ENCODE results near the gene TMEM163.

The TMEM163 gene

GRCh38 chr2:134578316-134578715, 140.5 kb downstream of the TMEM163 start:
- no peak for DNase-seq
- H3K36me3 ChIP-seq (ENCODE audit: control insufficient read depth in 1 of 2, insufficient read depth in 2 of 2, low read length in 2 of 2), result no peaks in the 10 kb centered on the region
- H2BK5ac ChIP-seq (ENCODE audit: low read depth, low read length, poor library complexity), result no peak overlapping the region
- H3K4me3 ChIP-seq (ENCODE audit: low read depth, low read length), result no peak overlapping the region
- no peak overlapping the region for H3K14ac ChIP-seq (ENCODE audit: low read length)
- H2AFZ ChIP-seq (ENCODE audit: insufficient read depth, low read length, poor library complexity), result no peak overlapping the region
- H4K12ac ChIP-seq (ENCODE audit: low read depth, low read length), result no peak overlapping the region
- no peak overlapping the region for H2BK12ac ChIP-seq (ENCODE audit: low read length)
- WGBS (ENCODE audit: extremely low coverage, insufficient coverage, insufficient read length), result no CpG with 5 or more reads among the region's 7 CpGs
- no peak overlapping the region for H2AK5ac ChIP-seq (ENCODE audit: low read length)
- H3K9me3 ChIP-seq (ENCODE audit: insufficient read depth, low read depth, low read length), result no peaks in the 10 kb centered on the region
- no peaks in the 10 kb centered on the region for H3K79me1 ChIP-seq (ENCODE audit: low read length)
- no peak overlapping the region for H3K4me2 ChIP-seq (ENCODE audit: low read length)
- no peak overlapping the region for H3K27ac ChIP-seq (ENCODE audit: low read depth, low read length)
- H3K79me2 ChIP-seq (ENCODE audit: control insufficient read depth, insufficient read depth, low read length, poor library complexity), result no peaks in the 10 kb centered on the region
- no peak overlapping the region for H3K9ac ChIP-seq (ENCODE audit: low read length)
- no peak overlapping the region for H3K4ac ChIP-seq (ENCODE audit: low read depth, low read length)
- H4K8ac ChIP-seq (ENCODE audit: low read depth, low read length), result no peak overlapping the region
- no peaks in the 10 kb centered on the region for H3K27me3 ChIP-seq (ENCODE audit: insufficient read depth, low read length)
- no peak overlapping the region for H2BK120ac ChIP-seq (ENCODE audit: insufficient read depth, low read length, poor library complexity)
- H3K23ac ChIP-seq (ENCODE audit: low read length), result no peak overlapping the region
- H4K91ac ChIP-seq (ENCODE audit: low read depth, low read length), result no peak overlapping the region
- no peaks in the 10 kb centered on the region for H3K4me1 ChIP-seq (ENCODE audit: control insufficient read depth in 1 of 2, insufficient read depth in 2 of 2, low read length in 2 of 2)
- H3K18ac ChIP-seq (ENCODE audit: low read length), result no peak overlapping the region

DNA sequence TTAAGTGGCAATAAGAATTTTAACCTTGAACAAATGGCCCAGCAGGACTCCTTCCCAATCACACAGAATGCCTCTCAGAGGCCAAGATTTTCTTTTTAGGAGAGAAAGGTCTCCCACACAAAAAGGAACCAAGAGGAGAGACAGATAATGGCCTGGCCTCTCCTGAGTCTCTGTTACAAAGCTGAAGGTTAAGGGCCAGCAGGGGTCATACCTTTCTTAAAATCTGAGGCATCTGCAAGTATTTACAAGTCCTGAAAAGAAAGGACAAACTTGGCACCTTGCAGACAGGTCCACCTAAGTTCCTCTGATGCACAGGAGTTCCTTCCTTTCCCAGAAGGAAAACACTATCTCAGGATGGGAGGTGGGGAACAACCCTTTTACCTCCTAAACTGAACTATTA, 142.3 kb downstream of the TMEM163 start:
- Histone ChIP-seq H2BK12ac (ENCODE audit: low read length) (no peak overlapping the region), H3K79me2 (ENCODE audit: control insufficient read depth, insufficient read depth, low read length, poor library complexity) (no peaks in the 10 kb centered on the region), H3K4ac (ENCODE audit: low read depth, low read length) (no peak overlapping the region), H4K91ac (ENCODE audit: low read depth, low read length) (no peak overlapping the region), H2AFZ (ENCODE audit: insufficient read depth, low read length, poor library complexity) (no peak overlapping the region), H3K27me3 (ENCODE audit: insufficient read depth, low read length) (no peaks in the 10 kb centered on the region), H3K79me1 (ENCODE audit: low read length) (no peaks in the 10 kb centered on the region), H4K8ac (ENCODE audit: low read depth, low read length) (no peak overlapping the region), H3K4me3 (ENCODE audit: low read depth, low read length) (no peak overlapping the region), H3K14ac (ENCODE audit: low read length) (no peak overlapping the region), H3K23ac (ENCODE audit: low read length) (no peak overlapping the region), H3K27ac (ENCODE audit: low read depth, low read length) (no peak overlapping the region), H3K4me2 (ENCODE audit: low read length) (no peak overlapping the region), H4K12ac (ENCODE audit: low read depth, low read length) (no peak overlapping the region), H3K9ac (ENCODE audit: low read length) (no peak overlapping the region), H2AK5ac (ENCODE audit: low read length) (no peak overlapping the region), H2BK5ac (ENCODE audit: low read depth, low read length, poor library complexity) (no peak overlapping the region), H3K4me1 (ENCODE audit: control insufficient read depth in 1 of 2, insufficient read depth in 2 of 2, low read length in 2 of 2) (no peaks in the 10 kb centered on the region), H3K36me3 (ENCODE audit: control insufficient read depth in 1 of 2, insufficient read depth in 2 of 2, low read length in 2 of 2) (no peaks in the 10 kb centered on the region), H3K9me3 (ENCODE audit: insufficient read depth, low read depth, low read length) (no peaks in the 10 kb centered on the region), H2BK120ac (ENCODE audit: insufficient read depth, low read length, poor library complexity) (no peak overlapping the region), H3K18ac (ENCODE audit: low read length) (no peak overlapping the region)
- no peak for DNase-seq

DNA sequence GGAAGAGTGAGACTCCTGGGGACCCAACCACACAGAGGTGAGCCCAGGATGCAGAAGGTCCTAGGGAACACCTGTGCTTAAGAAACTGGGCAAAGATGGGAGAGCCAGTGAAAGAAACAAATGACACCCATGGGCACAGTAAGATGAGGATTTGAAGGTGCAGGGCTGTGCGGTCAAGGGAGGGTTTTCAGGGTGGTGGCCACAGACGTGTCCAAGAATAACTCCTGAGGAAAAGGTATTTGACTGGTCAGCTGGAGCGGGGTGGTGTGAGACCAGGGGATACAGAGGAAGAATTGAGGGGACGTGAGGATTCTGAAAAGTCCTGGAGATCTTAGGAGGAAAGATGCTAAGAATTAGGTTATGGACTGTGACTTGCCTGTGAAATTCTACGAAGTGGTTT, 142.9 kb downstream of the TMEM163 start:
- Histone ChIP-seq H4K12ac (ENCODE audit: low read depth, low read length) (no peak overlapping the region), H3K9ac (ENCODE audit: low read length) (no peak overlapping the region), H3K4ac (ENCODE audit: low read depth, low read length) (no peak overlapping the region), H2BK5ac (ENCODE audit: low read depth, low read length, poor library complexity) (no peak overlapping the region), H3K36me3 (ENCODE audit: control insufficient read depth in 1 of 2, insufficient read depth in 2 of 2, low read length in 2 of 2) (no peaks in the 10 kb centered on the region), H4K8ac (ENCODE audit: low read depth, low read length) (no peak overlapping the region), H3K4me3 (ENCODE audit: low read depth, low read length) (no peak overlapping the region), H3K18ac (ENCODE audit: low read length) (no peak overlapping the region), H2AFZ (ENCODE audit: insufficient read depth, low read length, poor library complexity) (no peak overlapping the region), H3K27me3 (ENCODE audit: insufficient read depth, low read length) (no peaks in the 10 kb centered on the region), H3K27ac (ENCODE audit: low read depth, low read length) (no peak overlapping the region), H2BK12ac (ENCODE audit: low read length) (no peak overlapping the region), H3K79me2 (ENCODE audit: control insufficient read depth, insufficient read depth, low read length, poor library complexity) (no peaks in the 10 kb centered on the region), H4K91ac (ENCODE audit: low read depth, low read length) (no peak overlapping the region), H3K14ac (ENCODE audit: low read length) (no peak overlapping the region), H3K23ac (ENCODE audit: low read length) (no peak overlapping the region), H2BK120ac (ENCODE audit: insufficient read depth, low read length, poor library complexity) (no peak overlapping the region), H3K79me1 (ENCODE audit: low read length) (no peaks in the 10 kb centered on the region), H3K4me2 (ENCODE audit: low read length) (no peak overlapping the region), H3K9me3 (ENCODE audit: insufficient read depth, low read depth, low read length) (no peaks in the 10 kb centered on the region), H2AK5ac (ENCODE audit: low read length) (no peak overlapping the region), H3K4me1 (ENCODE audit: control insufficient read depth in 1 of 2, insufficient read depth in 2 of 2, low read length in 2 of 2) (no peaks in the 10 kb centered on the region)
- no CpG with 5 or more reads among the region's 5 CpGs for WGBS (ENCODE audit: extremely low coverage, insufficient coverage, insufficient read length)
- DNase-seq, result no peak

- no CpG with 5 or more reads among the region's 10 CpGs for WGBS (ENCODE audit: extremely low coverage, insufficient coverage, insufficient read length)
These were observed 144.0 kb downstream of the TMEM163 start for GRCh38 chr2:134574611-134575330.

More at GRCh38 chr2:134574611-134575330, 144.0 kb downstream of the TMEM163 start:
- H3K4me3 ChIP-seq (ENCODE audit: low read depth, low read length), result no peak overlapping the region
- H2AFZ ChIP-seq (ENCODE audit: insufficient read depth, low read length, poor library complexity), result no peak overlapping the region
- no peak overlapping the region for H3K14ac ChIP-seq (ENCODE audit: low read length)
- H3K4me2 ChIP-seq (ENCODE audit: low read length), result no peak overlapping the region
- no peak overlapping the region for H2BK12ac ChIP-seq (ENCODE audit: low read length)
- no peak overlapping the region for H4K91ac ChIP-seq (ENCODE audit: low read depth, low read length)
- H3K4ac ChIP-seq (ENCODE audit: low read depth, low read length), result no peak overlapping the region
- no peak overlapping the region for H2BK5ac ChIP-seq (ENCODE audit: low read depth, low read length, poor library complexity)
- H3K18ac ChIP-seq (ENCODE audit: low read length), result no peak overlapping the region
- H3K79me1 ChIP-seq (ENCODE audit: low read length), result no peaks in the 10 kb centered on the region
- H2BK120ac ChIP-seq (ENCODE audit: insufficient read depth, low read length, poor library complexity), result no peak overlapping the region
- H3K4me1 ChIP-seq (ENCODE audit: control insufficient read depth in 1 of 2, insufficient read depth in 2 of 2, low read length in 2 of 2), result no peaks in the 10 kb centered on the region
- H2AK5ac ChIP-seq (ENCODE audit: low read length), result no peak overlapping the region
- no peak for DNase-seq
- H3K79me2 ChIP-seq (ENCODE audit: control insufficient read depth, insufficient read depth, low read length, poor library complexity), result no peaks in the 10 kb centered on the region
- no peaks in the 10 kb centered on the region for H3K27me3 ChIP-seq (ENCODE audit: insufficient read depth, low read length)
- no peak overlapping the region for H4K8ac ChIP-seq (ENCODE audit: low read depth, low read length)
- no peak overlapping the region for H3K9ac ChIP-seq (ENCODE audit: low read length)
- H3K9me3 ChIP-seq (ENCODE audit: insufficient read depth, low read depth, low read length), result no peaks in the 10 kb centered on the region
- no peak overlapping the region for H3K27ac ChIP-seq (ENCODE audit: low read depth, low read length)
- no peaks in the 10 kb centered on the region for H3K36me3 ChIP-seq (ENCODE audit: control insufficient read depth in 1 of 2, insufficient read depth in 2 of 2, low read length in 2 of 2)
- H4K12ac ChIP-seq (ENCODE audit: low read depth, low read length), result no peak overlapping the region
- no peak overlapping the region for H3K23ac ChIP-seq (ENCODE audit: low read length)
